Large intestine (tissue), 12 donors: ENCODE measurements around the gene DDX42. TPM values are rescaled to one million over a fixed set of nuclear protein-coding genes. Genes with fewer than 3 reads are reported as not detected.
A peak's percentile ranks its signal among the peaks of the same experiment; 100 is the strongest.

Experiments
- DNase-seq, 2 donors: peaks; one replicate each; pipeline versions ENCODE4 v3.0.0 to v3.0.0-alpha.2; 2013
- H3K27ac ChIP-seq: one replicate; pipeline ENCODE4 v1.5.1; 2013; ENCODE audit warnings: low read length
- H3K27me3 ChIP-seq: 2 replicates; pipeline ENCODE4 v1.6.1; 2013; ENCODE audit warnings: low read length; ENCODE audit not compliant: control insufficient read depth, insufficient read depth
- H3K36me3 ChIP-seq: 2 replicates; pipeline ENCODE4 v1.6.1; 2013; ENCODE audit warnings: low read length; ENCODE audit not compliant: control insufficient read depth, insufficient read depth
- H3K4me1 ChIP-seq: one replicate; pipeline ENCODE4 v1.6.1; 2013; ENCODE audit warnings: low read length; ENCODE audit not compliant: control insufficient read depth, insufficient read depth
- H3K4me3 ChIP-seq: one replicate; pipeline ENCODE4 v1.5.1; 2013; ENCODE audit warnings: low read length
- H3K9me3 ChIP-seq: one replicate; pipeline ENCODE4 v1.6.1; 2013; ENCODE audit warnings: mild to moderate bottlenecking, low read depth, low read length, moderate library complexity; ENCODE audit not compliant: control insufficient read depth
- WGBS: methylation state at CpG from one replicate; pipeline ENCODE4 v1.1.5; 2013; ENCODE audit warnings: low lambda C conversion rate; ENCODE audit not compliant: insufficient coverage; 5-methylcytosine and 5-hydroxymethylcytosine counted together
- long read RNA-seq, 11 donors: transcript quantifications; one replicate each; lab custom pipeline, GENCODE V29; 2026
- polyA plus RNA-seq: library from polyadenylated mRNA; unstranded; fragments of 120-200 nt; gene quantifications from one replicate; pipeline ENCODE4 v1.2.1, GENCODE V29; 2013

DDX42 gene
- 136 TPM for polyA plus RNA-seq
- long read RNA-seq, donor 1, transcript DDX42-214 (1 exons, 2,244 nt): major isoform, 34 of 39 reads
- long read RNA-seq, donor 1, partial matches to known transcripts: 0 of 39 reads
- long read RNA-seq, donor 1, other reads (novel, unspliced or antisense): 0 of 39 reads
- long read RNA-seq, donor 2, full-length matches to known transcripts: 84 of 89 reads
- long read RNA-seq, donor 2, partial matches to known transcripts: 5 of 89 reads
- long read RNA-seq, donor 2, other reads (novel, unspliced or antisense): 0 of 89 reads
- long read RNA-seq, donor 3: 0 reads
- long read RNA-seq, donor 4, transcript DDX42-214 (1 exons, 2,244 nt): major isoform, 16 of 16 reads
- long read RNA-seq, donor 4, partial matches to known transcripts: 0 of 16 reads
- long read RNA-seq, donor 4, other reads (novel, unspliced or antisense): 0 of 16 reads
- long read RNA-seq, donor 5, full-length matches to known transcripts: 38 of 43 reads
- long read RNA-seq, donor 5, partial matches to known transcripts: 5 of 43 reads
- long read RNA-seq, donor 5, other reads (novel, unspliced or antisense): 0 of 43 reads
- long read RNA-seq, donor 6, full-length matches to known transcripts: 60 of 67 reads
- long read RNA-seq, donor 6, partial matches to known transcripts: 7 of 67 reads
- long read RNA-seq, donor 6, other reads (novel, unspliced or antisense): 0 of 67 reads
- long read RNA-seq, donor 7, transcript DDX42-214 (1 exons, 2,244 nt): major isoform, 31 of 42 reads
- long read RNA-seq, donor 7, partial matches to known transcripts: 9 of 42 reads
- long read RNA-seq, donor 7, other reads (novel, unspliced or antisense): 0 of 42 reads
- long read RNA-seq, donor 8, transcript DDX42-214 (1 exons, 2,244 nt): major isoform, 83 of 209 reads
- long read RNA-seq, donor 8, partial matches to known transcripts: 75 of 209 reads
- long read RNA-seq, donor 8, other reads (novel, unspliced or antisense): 42 of 209 reads
- long read RNA-seq, donor 9, transcript DDX42-214 (1 exons, 2,244 nt): major isoform, 75 of 81 reads
- long read RNA-seq, donor 9, partial matches to known transcripts: 0 of 81 reads
- long read RNA-seq, donor 9, other reads (novel, unspliced or antisense): 0 of 81 reads
- long read RNA-seq, donor 10, transcript DDX42-214 (1 exons, 2,244 nt): major isoform, 59 of 65 reads
- long read RNA-seq, donor 10, partial matches to known transcripts: 0 of 65 reads
- long read RNA-seq, donor 10, other reads (novel, unspliced or antisense): 0 of 65 reads
- long read RNA-seq, donor 11, full-length matches to known transcripts: 45 of 45 reads
- long read RNA-seq, donor 11, partial matches to known transcripts: 0 of 45 reads
- long read RNA-seq, donor 11, other reads (novel, unspliced or antisense): 0 of 45 reads

- H3K4me1 ChIP-seq: peaks cover 6% of the 10 kb centered on the region
- H3K9me3 ChIP-seq: no peaks in the 10 kb centered on the region
- peak within 1 kb of the TSS; percentile 88 for H3K4me3 ChIP-seq
- H3K36me3 ChIP-seq: peaks cover 10% of the 10 kb centered on the region
- H3K27me3 ChIP-seq: no peaks in the 10 kb centered on the region
- DNase-seq: peak; percentile 34 to 76
- WGBS: no CpG with 5 or more reads among the region's 67 CpGs
- peak within 1 kb of the TSS; percentile 100 for H3K27ac ChIP-seq
Observed at GRCh38 chr17:63774141-63774968, at the start of gene DDX42. DDX42 (plus strand) TSS chr17:63774170; CDS start chr17:63787050, 12,880 bp downstream.

- no peaks in the 10 kb centered on the region for H3K27me3 ChIP-seq
- H3K4me3 ChIP-seq: no peak overlapping the region
- no peaks in the 10 kb centered on the region for H3K4me1 ChIP-seq
- WGBS: no CpG with 5 or more reads among the region's 8 CpGs
- no peaks in the 10 kb centered on the region for H3K9me3 ChIP-seq
- DNase-seq: no peak
- H3K27ac ChIP-seq: no peak overlapping the region
- H3K36me3 ChIP-seq: no peaks in the 10 kb centered on the region
Observed at GRCh38 chr17:63735691-63736090, 38.3 kb upstream of the DDX42 start.

GRCh38 chr17:63740464-63741142, 33.4 kb upstream of the DDX42 start:
- peak overlapping the region; percentile 89 for H3K4me3 ChIP-seq
- WGBS: no CpG with 5 or more reads among the region's 12 CpGs
- peak; percentile 9 to 63 for DNase-seq
- H3K27me3 ChIP-seq: no peaks in the 10 kb centered on the region
- H3K36me3 ChIP-seq: peaks cover 7% of the 10 kb centered on the region
- H3K27ac ChIP-seq: peak overlapping the region; percentile 93
- no peaks in the 10 kb centered on the region for H3K4me1 ChIP-seq
- no peaks in the 10 kb centered on the region for H3K9me3 ChIP-seq

GRCh38 chr17:63741143-63741407, 32.9 kb upstream of the DDX42 start:
- Histone ChIP-seq H3K27ac (peak overlapping the region; percentile 93), H3K4me3 (peak overlapping the region; percentile 89), H3K9me3 (no peaks in the 10 kb centered on the region), H3K36me3 (peaks cover 12% of the 10 kb centered on the region), H3K4me1 (no peaks in the 10 kb centered on the region), H3K27me3 (no peaks in the 10 kb centered on the region)
- peak in 1 of 2 donors; percentile 9 for DNase-seq
- no CpG with 5 or more reads among the region's 14 CpGs for WGBS

- no peaks in the 10 kb centered on the region for H3K27me3 ChIP-seq
- WGBS: no CpG with 5 or more reads among the region's 61 CpGs
- no peaks in the 10 kb centered on the region for H3K9me3 ChIP-seq
- peak within 1 kb of the TSS; percentile 89 for H3K4me3 ChIP-seq
- H3K4me1 ChIP-seq: no peaks in the 10 kb centered on the region
- DNase-seq: peak; percentile 99 to 100
- H3K36me3 ChIP-seq: peaks cover 14% of the 10 kb centered on the region
- peak within 1 kb of the TSS; percentile 93 for H3K27ac ChIP-seq
Observed at GRCh38 chr17:63741408-63742173, 32.4 kb upstream of the DDX42 start, which contains the start of gene STRADA. STRADA (minus strand) TSS chr17:63741799; CDS start chr17:63728369, 13,430 bp downstream.

GRCh38 chr17:63751806-63752205, 22.2 kb upstream of the DDX42 start:
- no peaks in the 10 kb centered on the region for H3K9me3 ChIP-seq
- H3K36me3 ChIP-seq: peaks cover 70% of the 10 kb centered on the region
- H3K27ac ChIP-seq: no peak overlapping the region
- DNase-seq: peak in 1 of 2 donors; percentile 15
- H3K4me1 ChIP-seq: no peaks in the 10 kb centered on the region
- H3K4me3 ChIP-seq: no peak overlapping the region
- WGBS: 31% methylated on average over 5 of the region's 8 CpGs
- H3K27me3 ChIP-seq: no peaks in the 10 kb centered on the region

GRCh38 chr17:63752707-63753106, 21.3 kb upstream of the DDX42 start:
- H3K36me3 ChIP-seq: peaks cover 74% of the 10 kb centered on the region
- no peak overlapping the region for H3K27ac ChIP-seq
- no peaks in the 10 kb centered on the region for H3K27me3 ChIP-seq
- no peaks in the 10 kb centered on the region for H3K4me1 ChIP-seq
- WGBS: no CpG with 5 or more reads among the region's 1 CpG
- no peak for DNase-seq
- H3K9me3 ChIP-seq: no peaks in the 10 kb centered on the region
- H3K4me3 ChIP-seq: no peak overlapping the region

- DNase-seq: no peak
- H3K4me1 ChIP-seq: no peaks in the 10 kb centered on the region
- H3K27ac ChIP-seq: no peak overlapping the region
- no peaks in the 10 kb centered on the region for H3K27me3 ChIP-seq
- no peak overlapping the region for H3K4me3 ChIP-seq
- H3K9me3 ChIP-seq: no peaks in the 10 kb centered on the region
- no CpG with 5 or more reads among the region's 1 CpG for WGBS
- H3K36me3 ChIP-seq: peaks cover 74% of the 10 kb centered on the region
Observed at GRCh38 chr17:63753215-63753614, 20.8 kb upstream of the DDX42 start.
